HG03064 (cell line): ENCODE results near the gene PLEKHO2.

Source experiments
- ATAC-seq: cut with Tn5 transposase; IDR thresholded peaks from one replicate; pipeline ENCODE4 v1.9.1; 2021; ENCODE audit warnings: low read depth; ENCODE audit not compliant: unreplicated experiment

Gene PLEKHO2

GRCh38 chr15:64854526-64854925 is 12.8 kb downstream of the PLEKHO2 start:
- ATAC-seq, result no peak

GRCh38 chr15:64855205-64855975 is 13.7 kb downstream of the PLEKHO2 start:
- no peak for ATAC-seq

GRCh38 chr15:64856429-64857145 is 14.9 kb downstream of the PLEKHO2 start:
- no peak for ATAC-seq

GRCh38 chr15:64857421-64857820 is 15.7 kb downstream of the PLEKHO2 start:
- ATAC-seq, result no peak

GRCh38 chr15:64858021-64858575 is 16.4 kb downstream of the PLEKHO2 start:
- no peak for ATAC-seq

- no peak for ATAC-seq
Measured at GRCh38 chr15:64859226-64859625, 17.5 kb downstream of the PLEKHO2 start.

GRCh38 chr15:64861331-64861730 is 19.6 kb downstream of the PLEKHO2 start:
- no peak for ATAC-seq

- ATAC-seq, result no peak
Measured at GRCh38 chr15:64861960-64862359, 20.2 kb downstream of the PLEKHO2 start.

- no peak for ATAC-seq
Measured at GRCh38 chr15:64862408-64862807, 20.7 kb downstream of the PLEKHO2 start.

- ATAC-seq, result no peak
Measured at GRCh38 chr15:64864068-64864467, 22.4 kb downstream of the PLEKHO2 start.

GRCh38 chr15:64865126-64865997 is 23.6 kb downstream of the PLEKHO2 start:
- no peak for ATAC-seq

- ATAC-seq, result no peak
Measured at GRCh38 chr15:64865998-64866520, 24.3 kb downstream of the PLEKHO2 start.

- no peak for ATAC-seq
Measured at GRCh38 chr15:64869501-64869900, 27.8 kb downstream of the PLEKHO2 start.

GRCh38 chr15:64870353-64870752 is 28.6 kb downstream of the PLEKHO2 start:
- no peak for ATAC-seq

GRCh38 chr15:64875641-64876223 is 34.0 kb downstream of the PLEKHO2 start:
- ATAC-seq, result no peak

- ATAC-seq, result no peak
Measured at GRCh38 chr15:64877435-64877834, 35.7 kb downstream of the PLEKHO2 start.

GRCh38 chr15:64878705-64879104 is 37.0 kb downstream of the PLEKHO2 start:
- no peak for ATAC-seq

GRCh38 chr15:64883100-64883581 is 41.4 kb downstream of the PLEKHO2 start:
- peak; percentile 52 for ATAC-seq

GRCh38 chr15:64883997-64884511 is 42.3 kb downstream of the PLEKHO2 start:
- peak; percentile 58 for ATAC-seq

GRCh38 chr15:64884679-64885078 is 43.0 kb downstream of the PLEKHO2 start:
- no peak for ATAC-seq
